Right atrium auricular region (tissue), 2 donors: ENCODE results near the gene TAF4. TPM values are rescaled to one million over a fixed set of nuclear protein-coding genes. Genes with fewer than 3 reads are reported as not detected.

Experiments
- DNase-seq: peaks from one replicate; pipeline ENCODE4 v3.0.0-alpha.2; 2019; ENCODE audit warnings: low spot score
- H3K27ac ChIP-seq, 2 donors: fragments of 200-600 bp; sonication (generic); 1 replicate in 1 of 2; 2 replicates in 1 of 2; pipeline ENCODE4 v1.5.1; 2016 to 2019
- H3K27me3 ChIP-seq, 2 donors: fragments of 200-600 bp; sonication (generic); one replicate each; pipeline versions ENCODE4 v1.5.1 to v1.6.0; 2017 to 2019
- H3K36me3 ChIP-seq: fragments of 200-600 bp; sonication (generic); one replicate; pipeline ENCODE4 v1.5.1; 2016
- H3K4me1 ChIP-seq, 2 donors: fragments of 200-600 bp; sonication (generic); one replicate each; pipeline versions ENCODE4 v1.5.1 to v1.6.0; 2017 to 2019
- H3K4me3 ChIP-seq, 2 donors: fragments of 200-600 bp; sonication (generic); 1 replicate in 1 of 2; 2 replicates in 1 of 2; pipeline ENCODE4 v1.5.1; 2017 to 2019; ENCODE audit warnings: mild to moderate bottlenecking in 1 of 2, moderate library complexity in 1 of 2
- H3K9me3 ChIP-seq, 2 donors: fragments of 200-600 bp; sonication (generic); one replicate each; pipeline ENCODE4 v1.5.1; 2019
- microRNA counts, 2 donors: library from miRNA; unstranded; fragments of <30 nt; microRNA quantifications; one replicate each; lab custom pipeline; 2016 to 2017
- microRNA-seq, 2 donors: library from miRNA; unstranded; fragments of <30 nt; microRNA quantifications; one replicate each; pipeline ENCODE4, GENCODE V29; 2016 to 2017; ENCODE audit warnings: borderline number of aligned reads in 2 of 2, borderline replicate concordance in 1 of 2
- total RNA-seq, 2 donors: library from RNA; depleted of rRNA; stranded (reverse); fragments of >200 nt; gene quantifications; one replicate each; pipeline ENCODE4 v1.1.0, GENCODE V29; 2016
- TF ChIP-seq, protein P1 (sequence below), 2 donors: fragments of 200-600 bp; sonication (generic); IDR thresholded peaks; one replicate each; pipeline ENCODE4 v1.5.1; 2019; ENCODE audit warnings: antibody characterized with exemption in 2 of 2

The TAF4 gene
- total RNA-seq, 2 donors from 2014 or later: 8.3 to 18.0 TPM

DNA sequence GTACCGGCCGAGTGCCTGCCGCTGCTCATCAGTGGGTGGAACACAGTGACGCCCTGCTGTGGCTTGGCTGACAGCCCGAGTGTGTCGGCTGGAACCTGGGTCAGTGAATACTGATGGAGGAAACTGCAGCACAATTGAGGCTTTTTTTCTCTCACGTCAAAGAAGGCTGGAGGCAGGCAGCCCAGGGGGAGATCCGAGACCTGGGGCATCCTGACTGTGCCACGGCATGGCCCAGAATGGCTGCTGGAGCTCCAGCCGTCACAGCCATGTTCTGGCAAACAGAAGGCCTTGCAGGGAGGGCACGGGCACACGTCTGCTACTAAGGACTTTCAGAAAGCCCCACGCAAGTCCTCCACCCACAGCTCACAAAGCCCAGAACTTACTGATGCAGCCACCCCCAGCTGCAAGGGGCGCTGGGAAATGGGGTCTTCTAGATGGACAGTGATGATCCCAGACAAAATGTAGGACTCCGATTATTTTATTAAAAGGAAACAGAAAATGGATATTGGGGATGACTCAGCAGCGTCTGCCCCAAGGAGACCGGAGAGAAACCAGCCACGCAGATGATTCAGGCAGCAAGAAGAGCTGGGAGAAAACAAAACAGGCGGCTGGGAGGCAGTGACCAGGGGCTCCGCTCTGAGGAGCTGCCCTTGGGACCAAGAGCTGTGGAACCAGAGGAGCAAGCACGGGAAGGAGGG lies 140.0 kb downstream of the TAF4 start:
- no peak for DNase-seq

DNA sequence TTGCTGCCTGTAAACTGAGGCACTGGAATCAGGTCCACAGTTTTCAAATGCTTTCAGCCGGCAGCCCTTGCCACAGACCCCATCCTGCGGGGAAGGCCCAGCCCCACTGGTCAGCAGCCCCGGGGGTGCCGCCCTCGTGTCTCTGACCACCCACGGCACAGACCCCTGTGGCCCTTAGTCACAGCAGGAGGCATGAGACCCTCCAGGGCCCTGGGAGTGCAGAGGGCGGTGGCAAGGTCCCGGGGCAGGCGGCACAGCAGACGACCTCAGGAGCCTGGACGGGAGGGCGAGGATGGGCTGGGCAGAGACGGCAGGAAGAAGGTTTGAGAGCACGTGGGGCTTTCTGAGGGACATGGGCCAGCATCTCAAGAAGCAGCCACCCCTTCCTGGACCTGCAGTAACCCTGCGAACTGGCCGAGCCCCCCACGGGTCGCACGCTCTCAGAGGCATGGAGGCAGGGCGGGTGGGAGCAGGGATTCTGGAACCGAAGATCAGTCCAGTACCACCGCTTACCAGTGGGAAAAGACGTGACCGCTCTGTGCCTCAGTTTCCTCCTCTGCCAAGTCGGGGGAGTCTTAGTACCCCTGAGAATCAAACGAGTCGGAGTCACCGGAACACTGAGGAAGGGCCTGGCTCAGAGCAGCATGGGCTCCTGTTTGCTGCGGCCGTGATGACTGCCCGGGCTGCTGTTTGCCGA lies 140.7 kb downstream of the TAF4 start:
- no peaks in the 10 kb centered on the region for H3K27me3 ChIP-seq
- H3K36me3 ChIP-seq: no peaks in the 10 kb centered on the region
- no peaks in the 10 kb centered on the region for H3K9me3 ChIP-seq
- H3K27ac ChIP-seq: no peak overlapping the region
- no peak for DNase-seq
- H3K4me3 ChIP-seq: no peak overlapping the region
- TF ChIP-seq, protein P1, sequence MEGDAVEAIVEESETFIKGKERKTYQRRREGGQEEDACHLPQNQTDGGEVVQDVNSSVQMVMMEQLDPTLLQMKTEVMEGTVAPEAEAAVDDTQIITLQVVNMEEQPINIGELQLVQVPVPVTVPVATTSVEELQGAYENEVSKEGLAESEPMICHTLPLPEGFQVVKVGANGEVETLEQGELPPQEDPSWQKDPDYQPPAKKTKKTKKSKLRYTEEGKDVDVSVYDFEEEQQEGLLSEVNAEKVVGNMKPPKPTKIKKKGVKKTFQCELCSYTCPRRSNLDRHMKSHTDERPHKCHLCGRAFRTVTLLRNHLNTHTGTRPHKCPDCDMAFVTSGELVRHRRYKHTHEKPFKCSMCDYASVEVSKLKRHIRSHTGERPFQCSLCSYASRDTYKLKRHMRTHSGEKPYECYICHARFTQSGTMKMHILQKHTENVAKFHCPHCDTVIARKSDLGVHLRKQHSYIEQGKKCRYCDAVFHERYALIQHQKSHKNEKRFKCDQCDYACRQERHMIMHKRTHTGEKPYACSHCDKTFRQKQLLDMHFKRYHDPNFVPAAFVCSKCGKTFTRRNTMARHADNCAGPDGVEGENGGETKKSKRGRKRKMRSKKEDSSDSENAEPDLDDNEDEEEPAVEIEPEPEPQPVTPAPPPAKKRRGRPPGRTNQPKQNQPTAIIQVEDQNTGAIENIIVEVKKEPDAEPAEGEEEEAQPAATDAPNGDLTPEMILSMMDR (IDR thresholded peaks at IDR 0.05): no peak
- no peaks in the 10 kb centered on the region for H3K4me1 ChIP-seq

More for the DNA sequence above, 140.0 kb downstream of the TAF4 start:
- no peaks in the 10 kb centered on the region for H3K36me3 ChIP-seq
- H3K4me3 ChIP-seq: no peak overlapping the region
- no peaks in the 10 kb centered on the region for H3K9me3 ChIP-seq
- no peaks in the 10 kb centered on the region for H3K4me1 ChIP-seq
- no peaks in the 10 kb centered on the region for H3K27me3 ChIP-seq
- H3K27ac ChIP-seq: no peak overlapping the region
- TF ChIP-seq, protein P1 (IDR thresholded peaks at IDR 0.05): no peak

MicroRNAs encoded within 50 kb of the gene (microRNA counts, 767-probe panel; counts per million panel counts)
- microRNA hsa-miR-1257 (lab: Ali Mortazavi, UCI): 0 to 1,813 counts per million in 2 donors
- 0 to 2,154 counts per million in 2 donors for microRNA hsa-miR-3195 (lab: Ali Mortazavi, UCI)

Small RNA genes within 50 kb of the gene (microRNA-seq; reads per million reads assigned to microRNA genes)
- 0 reads per million in 2 donors for gene MIR1257
- 0 reads per million in 2 donors for gene MIR3195

Other genes with a start within 250 kb of the TAF4 start
- 10 to 100 TPM; 26.1 to 26.8 TPM for gene LSM14B, start 56.6 kb upstream of the TAF4 start, total RNA-seq
- gene PSMA7, start 77.5 kb upstream of the TAF4 start, total RNA-seq: 100 to 1,000 TPM; 258 to 313 TPM
- 1 to 10 TPM; 8.3 to 9.0 TPM for gene SS18L1, start 77.9 kb upstream of the TAF4 start, total RNA-seq
- 10 to 100 TPM; 20.7 to 24.1 TPM for gene MTG2, start 117.1 kb upstream of the TAF4 start, total RNA-seq
- not detected for gene HRH3, start 154.4 kb upstream of the TAF4 start, total RNA-seq
- 10 to 100 TPM; 27.2 to 29.6 TPM for gene OSBPL2, start 172.6 kb upstream of the TAF4 start, total RNA-seq
- gene ADRM1, start 237.1 kb upstream of the TAF4 start, total RNA-seq: 100 to 1,000 TPM in 1 of 2 donors, 10 to 100 TPM in 1; 95.9 to 128 TPM